Neural progenitor cell (in vitro differentiated cells): ENCODE results near the gene CWF19L1. TPM values are rescaled to one million over a fixed set of nuclear protein-coding genes. Genes with fewer than 3 reads are reported as not detected.

Experiments used
- DNase-seq: peaks from one replicate; pipeline ENCODE4 v3.0.0-alpha.2; 2016; ENCODE audit warnings: low spot score
- H2AFZ ChIP-seq: fragments of 200-600 bp; sonication (generic); replicated peaks from 2 replicates; pipeline ENCODE4 v1.6.1; 2016; ENCODE audit warnings: antibody characterized with exemption
- H3F3A ChIP-seq: fragments of 200-600 bp; sonication (generic); 2 replicates; pipeline ENCODE4 v1.6.1; 2016; ENCODE audit warnings: antibody characterized with exemption, low read depth
- H3K27ac ChIP-seq: fragments of 200-600 bp; sonication (generic); 2 replicates; pipeline ENCODE4 v1.5.1; 2016; ENCODE audit warnings: mild to moderate bottlenecking
- H3K27me3 ChIP-seq: fragments of 200-600 bp; sonication (generic); 2 replicates; pipeline ENCODE4 v1.6.1; 2016; ENCODE audit warnings: mild to moderate bottlenecking, moderate library complexity
- H3K36me3 ChIP-seq: fragments of 200-600 bp; sonication (generic); 2 replicates; pipeline ENCODE4 v1.5.1; 2016
- H3K4me1 ChIP-seq: fragments of 200-600 bp; sonication (generic); 2 replicates; pipeline ENCODE4 v1.6.1; 2016; ENCODE audit warnings: mixed run types
- H3K4me2 ChIP-seq: fragments of 200-600 bp; sonication (generic); 2 replicates; pipeline ENCODE4 v1.6.1; 2016
- H3K4me3 ChIP-seq: fragments of 200-600 bp; sonication (generic); 2 replicates; pipeline ENCODE4 v1.5.1; 2016
- H3K79me2 ChIP-seq: fragments of 200-600 bp; sonication (generic); 2 replicates; pipeline ENCODE4 v1.6.1; 2016; ENCODE audit warnings: low read depth
- H3K9ac ChIP-seq: fragments of 200-600 bp; sonication (generic); 2 replicates; pipeline ENCODE4 v1.6.1; 2016
- H3K9me3 ChIP-seq: fragments of 200-600 bp; sonication (generic); 2 replicates; pipeline ENCODE4 v1.5.1; 2016; ENCODE audit warnings: low read depth
- H4K20me1 ChIP-seq: fragments of 200-600 bp; sonication (generic); 2 replicates; pipeline ENCODE4 v1.6.1; 2016; ENCODE audit warnings: low read depth
- H3K27ac Mint-ChIP-seq: 3 replicates; pipeline ENCODE4 v1.8.0; 2021; ENCODE audit warnings: mixed read lengths
- H3K27me3 Mint-ChIP-seq: 2 replicates; pipeline ENCODE4 v1.8.0; 2022; ENCODE audit warnings: low read depth, mild to moderate bottlenecking, inconsistent platforms, moderate library complexity, mixed read lengths; ENCODE audit not compliant: insufficient read depth
- H3K36me3 Mint-ChIP-seq: 3 replicates; pipeline ENCODE4 v1.8.0; 2021; ENCODE audit warnings: mixed read lengths
- H3K4me1 Mint-ChIP-seq: 3 replicates; pipeline ENCODE4 v1.8.0; 2021; ENCODE audit warnings: mixed read lengths
- H3K4me3 Mint-ChIP-seq: 3 replicates; pipeline ENCODE4 v1.8.0; 2021; ENCODE audit warnings: mild to moderate bottlenecking, moderate library complexity, mixed read lengths
- H3K9me3 Mint-ChIP-seq: 3 replicates; pipeline ENCODE4 v1.8.0; 2020; ENCODE audit warnings: mixed read lengths
- EZH2 ChIP-seq: fragments of 200-600 bp; sonication (generic); IDR thresholded peaks from 2 replicates; pipeline ENCODE4 v1.6.1; 2017; ENCODE audit warnings: antibody characterized with exemption, mild to moderate bottlenecking, moderate library complexity
- EZH2phosphoT487 ChIP-seq: fragments of 200-600 bp; sonication (generic); IDR thresholded peaks from 2 replicates; pipeline ENCODE4 v1.6.1; 2017; ENCODE audit warnings: antibody characterized with exemption
- total RNA-seq: library from RNA; depleted of rRNA; stranded (reverse); fragments of >200 nt; gene quantifications from 2 replicates; pipeline ENCODE4 v1.2.3, GENCODE V29; 2015; ENCODE audit warnings: low replicate concordance
- TF ChIP-seq, protein P1 (sequence below): fragments of 200-600 bp; sonication (generic); IDR thresholded peaks from 2 replicates; pipeline ENCODE4 v1.5.1; 2017; ENCODE audit warnings: antibody characterized with exemption, mild to moderate bottlenecking

CWF19L1 gene
- total RNA-seq, 1 donor from 2014 or later = 35.5 TPM

DNA sequence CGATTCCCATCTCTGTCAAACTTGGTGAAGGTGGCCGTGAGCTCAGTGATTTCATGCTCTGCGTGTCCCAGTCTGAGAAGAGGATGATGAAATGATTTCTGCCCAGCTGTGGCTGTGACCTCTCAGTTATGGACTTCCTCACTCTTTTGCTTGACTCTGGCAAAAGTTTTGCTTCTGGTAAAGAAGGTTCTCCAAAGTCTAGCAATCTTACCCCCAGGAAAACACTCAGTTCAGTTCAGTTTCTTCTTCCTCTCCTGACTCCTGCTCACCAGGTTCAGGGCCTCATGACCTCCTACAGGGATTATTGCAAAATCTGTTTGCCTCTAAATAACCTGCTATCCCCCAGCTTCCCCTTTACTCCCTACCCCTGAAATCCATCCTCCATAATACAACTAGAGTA is 23.9 kb upstream of the CWF19L1 start:
- Mint-ChIP-seq H3K9me3 (no peaks in the 10 kb centered on the region), H3K4me3 (no peak overlapping the region)
- H3K27ac ChIP-seq = no peak overlapping the region

DNA sequence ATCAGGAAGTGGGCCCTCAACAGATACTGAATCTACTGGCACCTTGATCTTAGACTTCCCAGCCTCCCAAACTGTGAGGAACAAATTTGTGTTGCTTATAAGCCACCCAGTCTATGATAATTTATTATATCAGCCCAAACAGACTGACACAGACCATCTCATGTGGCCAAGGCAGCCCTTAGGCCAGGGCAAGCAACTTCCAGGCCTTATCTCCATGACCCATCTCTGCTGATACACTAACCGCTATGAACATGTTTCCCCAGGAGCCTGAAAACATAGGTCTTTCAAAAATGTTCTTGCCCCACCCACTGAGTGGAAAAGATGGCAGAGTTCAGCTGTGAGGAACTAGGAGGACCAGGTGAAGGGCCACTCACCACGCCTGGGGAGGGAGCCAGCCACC is 22.2 kb upstream of the CWF19L1 start:
- no peaks in the 10 kb centered on the region for H3F3A ChIP-seq
- peaks cover 18% of the 10 kb centered on the region for H3K79me2 ChIP-seq
- Mint-ChIP-seq H3K27ac (no peak overlapping the region), H3K27me3 (peaks cover 17% of the 10 kb centered on the region), H3K36me3 (peaks cover 2% of the 10 kb centered on the region), H3K4me3 (no peak overlapping the region), H3K9me3 (no peaks in the 10 kb centered on the region), H3K4me1 (peaks cover 16% of the 10 kb centered on the region)
- DNase-seq = no peak
- H3K27me3 ChIP-seq = peaks cover 3% of the 10 kb centered on the region
- no peaks in the 10 kb centered on the region for H4K20me1 ChIP-seq
- H3K4me3 ChIP-seq = no peak overlapping the region
- H3K9ac ChIP-seq = no peak overlapping the region
- no peak overlapping the region for H2AFZ ChIP-seq
- H3K36me3 ChIP-seq = no peaks in the 10 kb centered on the region
- H3K4me2 ChIP-seq = no peak overlapping the region
- H3K4me1 ChIP-seq = peaks cover 5% of the 10 kb centered on the region
- H3K27ac ChIP-seq = no peak overlapping the region
- no peaks in the 10 kb centered on the region for H3K9me3 ChIP-seq
- TF ChIP-seq EZH2 (no peak), EZH2phosphoT487 (no peak)
- TF ChIP-seq, protein P1, sequence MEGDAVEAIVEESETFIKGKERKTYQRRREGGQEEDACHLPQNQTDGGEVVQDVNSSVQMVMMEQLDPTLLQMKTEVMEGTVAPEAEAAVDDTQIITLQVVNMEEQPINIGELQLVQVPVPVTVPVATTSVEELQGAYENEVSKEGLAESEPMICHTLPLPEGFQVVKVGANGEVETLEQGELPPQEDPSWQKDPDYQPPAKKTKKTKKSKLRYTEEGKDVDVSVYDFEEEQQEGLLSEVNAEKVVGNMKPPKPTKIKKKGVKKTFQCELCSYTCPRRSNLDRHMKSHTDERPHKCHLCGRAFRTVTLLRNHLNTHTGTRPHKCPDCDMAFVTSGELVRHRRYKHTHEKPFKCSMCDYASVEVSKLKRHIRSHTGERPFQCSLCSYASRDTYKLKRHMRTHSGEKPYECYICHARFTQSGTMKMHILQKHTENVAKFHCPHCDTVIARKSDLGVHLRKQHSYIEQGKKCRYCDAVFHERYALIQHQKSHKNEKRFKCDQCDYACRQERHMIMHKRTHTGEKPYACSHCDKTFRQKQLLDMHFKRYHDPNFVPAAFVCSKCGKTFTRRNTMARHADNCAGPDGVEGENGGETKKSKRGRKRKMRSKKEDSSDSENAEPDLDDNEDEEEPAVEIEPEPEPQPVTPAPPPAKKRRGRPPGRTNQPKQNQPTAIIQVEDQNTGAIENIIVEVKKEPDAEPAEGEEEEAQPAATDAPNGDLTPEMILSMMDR = no peak

More for the DNA sequence above, 23.9 kb upstream of the CWF19L1 start:
- Mint-ChIP-seq H3K4me1 (peaks cover 6% of the 10 kb centered on the region), H3K36me3 (no peaks in the 10 kb centered on the region), H3K27ac (no peak overlapping the region), H3K27me3 (peaks cover 20% of the 10 kb centered on the region)
- TF ChIP-seq, protein P1 = no peak
- no peak for TF ChIP-seq EZH2phosphoT487
- TF ChIP-seq EZH2 = no peak
- Histone ChIP-seq H3K4me3 (no peak overlapping the region), H4K20me1 (no peaks in the 10 kb centered on the region), H3K36me3 (no peaks in the 10 kb centered on the region), H3K9me3 (no peaks in the 10 kb centered on the region), H3K27me3 (peaks cover 3% of the 10 kb centered on the region), H3K4me2 (no peak overlapping the region), H3F3A (no peaks in the 10 kb centered on the region), H2AFZ (no peak overlapping the region), H3K79me2 (peaks cover under 1% of the 10 kb centered on the region), H3K9ac (no peak overlapping the region), H3K4me1 (peaks cover 5% of the 10 kb centered on the region)
- DNase-seq = no peak

DNA sequence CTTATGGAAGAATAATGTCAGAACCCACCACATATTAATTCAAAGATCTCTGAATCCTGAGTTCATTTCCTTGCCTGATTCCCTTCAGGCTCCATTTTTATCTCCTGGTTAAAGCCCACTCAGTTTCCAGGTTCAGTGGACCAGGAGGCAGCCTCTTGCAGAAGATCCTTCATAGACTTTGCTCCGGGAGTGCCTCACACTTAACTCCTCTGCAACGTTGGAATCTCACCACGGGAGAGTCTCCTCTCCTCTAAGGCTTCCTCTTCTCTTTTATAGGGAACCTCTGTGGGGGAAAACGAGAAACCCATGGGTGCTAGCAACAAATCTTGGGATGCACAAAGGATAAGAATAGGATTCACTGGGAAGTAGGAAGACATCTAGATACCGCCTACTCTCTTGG is 20.8 kb upstream of the CWF19L1 start:
- H3K4me3 ChIP-seq = no peak overlapping the region
- no peaks in the 10 kb centered on the region for H3F3A ChIP-seq
- H3K4me1 ChIP-seq = peaks cover 5% of the 10 kb centered on the region
- H3K4me1 Mint-ChIP-seq = peaks cover 16% of the 10 kb centered on the region
- H3K4me3 Mint-ChIP-seq = peak overlapping the region; percentile 100
- no peak overlapping the region for H3K4me2 ChIP-seq
- H3K79me2 ChIP-seq = peaks cover 32% of the 10 kb centered on the region
- no peaks in the 10 kb centered on the region for H3K9me3 Mint-ChIP-seq
- H3K27me3 ChIP-seq = peaks cover 3% of the 10 kb centered on the region
- H3K27ac ChIP-seq = no peak overlapping the region
- no peak overlapping the region for H2AFZ ChIP-seq
- no peak for DNase-seq
- no peaks in the 10 kb centered on the region for H4K20me1 ChIP-seq
- H3K27me3 Mint-ChIP-seq = peaks cover 11% of the 10 kb centered on the region
- H3K36me3 ChIP-seq = no peaks in the 10 kb centered on the region
- TF ChIP-seq, protein P1 = no peak
- TF ChIP-seq EZH2phosphoT487 (no peak), EZH2 (no peak)
- peaks cover 2% of the 10 kb centered on the region for H3K36me3 Mint-ChIP-seq
- peak overlapping the region; percentile 55 for H3K27ac Mint-ChIP-seq
- H3K9me3 ChIP-seq = no peaks in the 10 kb centered on the region
- no peak overlapping the region for H3K9ac ChIP-seq
